Myocyte (in vitro differentiated cells): ENCODE results near the gene EIF3I. TPM values are rescaled to one million over a fixed set of nuclear protein-coding genes. Genes with fewer than 3 reads are reported as not detected.

Experiments
- DNase-seq: peaks from one replicate; pipeline ENCODE4 v3.0.0-alpha.2; 2012; ENCODE audit warnings: low read depth
- polyA plus RNA-seq: library from polyadenylated mRNA; unstranded; fragments of >200 nt; gene quantifications from one replicate; pipeline ENCODE4 v1.2.1, GENCODE V29; 2012; ENCODE audit warnings: missing spikeins
- total RNA-seq: library from RNA; depleted of rRNA; stranded (reverse); fragments of >200 nt; gene quantifications from 2 replicates; pipeline ENCODE4 v1.2.3, GENCODE V29; 2014

EIF3I gene
- 222 and 238 TPM in 2 replicates for total RNA-seq
- polyA plus RNA-seq = 220 TPM

DNA sequence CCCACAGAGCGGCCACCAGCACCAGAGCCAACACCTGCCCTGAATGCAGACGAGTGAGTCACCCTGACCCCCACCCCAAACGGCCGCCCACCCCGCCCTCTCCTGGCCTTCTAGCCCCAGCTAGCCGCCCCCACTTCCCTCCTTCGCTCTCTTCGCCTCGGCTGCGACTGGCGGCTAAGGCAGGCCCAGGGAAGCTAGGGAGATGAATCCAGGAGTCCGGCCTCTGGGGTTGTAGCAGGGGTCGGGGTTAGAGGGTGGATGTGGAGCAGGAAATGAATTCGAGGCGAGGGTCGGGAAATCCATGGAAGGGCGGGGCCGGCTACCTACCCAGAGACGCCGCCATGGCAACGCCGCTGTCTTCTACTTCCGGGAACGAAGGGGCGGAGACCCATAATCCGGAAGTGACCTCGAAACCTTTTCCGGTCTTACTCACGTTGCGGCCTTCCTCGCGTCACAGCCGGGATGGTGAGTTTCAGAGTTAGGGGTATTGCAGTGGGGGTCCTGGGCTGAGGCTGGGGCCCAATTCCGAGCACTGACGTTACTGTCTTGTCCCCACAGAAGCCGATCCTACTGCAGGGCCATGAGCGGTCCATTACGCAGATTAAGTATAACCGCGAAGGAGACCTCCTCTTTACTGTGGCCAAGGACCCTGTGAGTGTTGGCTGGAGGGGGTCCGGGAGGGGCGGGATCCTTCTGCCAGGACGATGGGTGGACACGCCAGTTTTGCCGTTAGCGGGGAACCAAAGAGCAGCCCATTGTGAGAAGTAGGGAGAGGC is at the start of gene EIF3I, which contains the start of gene TMEM234:
Gene EIF3I (plus strand): TSS at position 428 of the 776 bp plus-strand sequence. CDS start 35 bp downstream, at position 463.
Gene TMEM234 (minus strand): TSS at position 374 of the 776 bp plus-strand sequence. CDS start 31 bp downstream, at position 343.
- peak; percentile 94 for DNase-seq

DNA sequence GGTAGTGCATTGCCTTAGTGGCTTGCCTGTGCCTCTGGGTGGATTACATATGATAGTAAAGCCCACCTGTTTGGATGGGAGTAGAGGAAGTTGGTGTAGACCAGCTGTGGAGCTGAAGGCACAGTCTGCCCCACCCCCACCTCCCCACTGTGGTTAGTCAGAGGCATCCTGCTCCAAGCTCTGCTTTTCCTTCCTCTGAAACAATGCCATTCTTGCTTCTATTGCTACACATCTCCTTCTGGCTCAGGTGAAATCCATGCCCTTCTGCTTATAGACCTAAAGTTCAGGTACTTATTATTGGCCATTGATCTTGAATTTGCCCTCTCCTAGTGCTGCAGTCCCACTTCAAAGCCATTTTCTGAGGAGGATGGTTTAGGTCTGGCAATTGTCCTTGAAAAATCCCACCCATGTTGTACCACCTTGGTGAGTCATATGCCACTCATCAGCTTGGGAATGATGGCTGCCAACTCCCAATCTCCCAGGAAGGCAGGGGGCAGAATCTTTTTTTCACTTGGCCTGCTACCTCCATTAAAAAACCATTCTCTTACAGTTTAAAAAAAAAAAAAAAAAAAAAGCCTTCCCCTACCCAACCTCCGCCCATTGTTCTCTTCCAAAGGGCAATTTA is 49.5 kb upstream of the EIF3I start:
- peak; percentile 31 for DNase-seq

DNA sequence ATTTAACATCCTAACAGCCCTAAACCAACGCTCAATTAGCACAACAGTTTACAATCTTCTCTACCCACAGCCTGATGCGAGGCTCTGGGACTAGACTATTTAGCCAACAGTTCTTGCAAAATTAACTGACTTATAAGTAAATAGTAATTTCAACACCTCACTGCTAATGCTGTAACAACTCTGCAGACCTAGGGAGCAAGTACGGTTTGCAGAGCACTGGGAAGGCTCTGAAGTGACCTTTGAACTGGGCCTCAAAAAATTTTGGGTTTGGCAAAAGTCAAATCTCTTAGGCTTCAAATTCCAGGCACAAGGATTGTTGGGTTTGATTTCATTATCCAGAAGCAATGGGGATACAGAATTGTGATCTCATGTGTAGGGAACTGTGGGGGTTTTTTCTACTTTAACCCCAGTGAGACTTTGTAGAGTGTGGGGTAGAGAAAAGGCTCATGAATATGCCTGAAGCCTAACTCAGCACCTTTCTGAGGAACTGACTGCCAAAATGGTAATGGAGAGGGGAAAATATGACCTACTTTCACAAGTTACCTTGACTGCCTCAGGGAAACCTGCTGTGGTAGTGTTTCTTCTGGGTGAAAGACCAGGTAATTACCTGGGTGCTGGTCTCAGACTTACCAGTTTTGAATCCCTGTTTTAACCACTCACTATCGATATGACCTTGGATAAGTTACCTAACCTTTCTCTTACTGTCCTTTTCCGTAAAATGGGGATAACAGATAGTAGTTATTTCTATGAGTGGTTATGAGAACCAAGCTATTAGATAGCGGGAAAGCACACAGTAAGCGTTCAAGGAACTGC is 43.6 kb upstream of the EIF3I start:
- no peak for DNase-seq

GRCh38 chr1:32179193-32179442 is 43.1 kb upstream of the EIF3I start:
- DNase-seq = no peak

GRCh38 chr1:32179443-32180185 is 42.6 kb upstream of the EIF3I start, which contains the start of gene TXLNA:
Gene TXLNA, plus strand, starts transcription at chr1:32179675. Its CDS starts 671 bp downstream, at chr1:32180346.
- peak; percentile 93 for DNase-seq

GRCh38 chr1:32180186-32181060 is 41.8 kb upstream of the EIF3I start:
- DNase-seq = peak; percentile 67

GRCh38 chr1:32181065-32181464 is 41.1 kb upstream of the EIF3I start:
- DNase-seq = no peak

GRCh38 chr1:32181563-32181962 is 40.6 kb upstream of the EIF3I start:
- DNase-seq = no peak

GRCh38 chr1:32182060-32182459 is 40.1 kb upstream of the EIF3I start:
- no peak for DNase-seq

GRCh38 chr1:32184650-32185049 is 37.6 kb upstream of the EIF3I start:
- no peak for DNase-seq

DNA sequence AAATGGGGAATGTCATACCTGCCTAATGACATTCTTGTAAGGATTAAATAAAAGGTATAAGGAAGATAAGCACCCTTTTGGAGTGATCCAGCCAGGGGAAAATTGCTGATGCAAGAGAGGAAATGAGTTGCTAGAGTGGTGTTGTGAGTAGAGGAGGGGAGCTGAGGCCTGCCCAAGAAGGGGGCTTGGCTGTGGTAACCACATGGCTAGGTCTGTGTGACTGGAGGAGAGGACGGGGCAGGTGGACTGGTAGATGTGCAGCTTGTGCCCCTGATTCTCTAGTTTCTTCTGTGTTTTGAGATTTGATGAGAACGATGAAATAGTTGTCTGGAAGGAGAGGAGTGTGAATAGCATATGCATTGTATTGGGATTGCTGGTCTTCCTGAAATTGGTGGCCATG is 36.1 kb upstream of the EIF3I start:
- no peak for DNase-seq

DNA sequence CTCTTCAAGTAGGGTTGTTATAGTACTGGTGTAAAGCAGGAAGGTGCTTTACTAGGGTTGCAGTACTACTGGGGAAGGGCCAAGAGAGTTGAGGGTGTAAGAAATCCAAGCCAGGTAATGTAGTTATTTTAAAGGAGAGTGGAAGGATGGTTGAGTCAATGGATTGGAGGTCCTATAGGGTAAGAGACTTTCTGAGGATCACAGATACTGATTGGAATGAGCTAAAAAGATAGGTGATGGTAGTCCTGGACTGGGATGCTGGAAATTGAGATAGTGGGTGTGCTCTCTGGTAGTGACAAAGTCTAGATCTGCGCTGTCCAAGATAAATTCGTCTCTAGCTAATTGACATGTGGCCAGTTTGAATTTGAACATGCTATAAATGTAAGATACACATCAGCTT is 35.7 kb upstream of the EIF3I start:
- DNase-seq = no peak

- DNase-seq = no peak
These were observed 34.4 kb upstream of the EIF3I start for GRCh38 chr1:32187850-32188249.

GRCh38 chr1:32192220-32192948 is 29.8 kb upstream of the EIF3I start:
- no peak for DNase-seq

DNA sequence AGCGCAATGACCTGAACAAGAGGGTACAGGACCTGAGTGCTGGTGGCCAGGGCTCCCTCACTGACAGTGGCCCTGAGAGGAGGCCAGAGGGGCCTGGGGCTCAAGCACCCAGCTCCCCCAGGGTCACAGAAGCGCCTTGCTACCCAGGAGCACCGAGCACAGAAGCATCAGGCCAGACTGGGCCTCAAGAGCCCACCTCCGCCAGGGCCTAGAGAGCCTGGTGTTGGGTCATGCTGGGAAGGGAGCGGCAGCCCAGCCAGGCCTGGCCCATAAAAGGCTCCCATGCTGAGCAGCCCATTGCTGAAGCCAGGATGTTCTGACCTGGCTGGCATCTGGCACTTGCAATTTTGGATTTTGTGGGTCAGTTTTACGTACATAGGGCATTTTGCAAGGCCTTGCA is 27.2 kb upstream of the EIF3I start:
- DNase-seq = no peak

DNA sequence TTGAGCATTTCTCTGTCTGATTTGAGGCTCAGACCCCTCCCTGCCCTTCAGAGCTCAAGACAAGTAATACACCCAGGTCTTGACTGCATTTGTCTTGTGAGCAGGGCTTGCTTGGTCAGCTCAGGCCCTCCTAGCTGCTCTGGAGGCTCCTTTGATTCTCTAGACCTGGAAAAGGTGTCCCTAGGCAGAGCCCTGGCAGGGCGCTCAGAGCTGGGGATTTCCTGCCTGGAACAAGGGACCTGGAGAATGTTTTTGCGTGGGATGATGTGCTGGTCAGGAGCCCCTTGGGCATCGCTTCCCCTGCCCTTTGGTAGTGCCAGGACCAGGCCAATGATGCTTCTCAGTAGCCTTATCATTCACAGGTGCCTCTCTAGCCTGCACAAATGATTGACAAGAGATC is 26.7 kb upstream of the EIF3I start:
- DNase-seq = no peak

- DNase-seq = no peak
These were observed 26.0 kb upstream of the EIF3I start for GRCh38 chr1:32195972-32196823.

GRCh38 chr1:32197074-32197473 is 25.1 kb upstream of the EIF3I start:
- peak; percentile 37 for DNase-seq

GRCh38 chr1:32197837-32198236 is 24.4 kb upstream of the EIF3I start:
- peak; percentile 86 for DNase-seq
